AG09309 (cell line): ENCODE results near the gene CHRNA4.

Experiments
- DNase-seq: peaks from one replicate; pipeline ENCODE4 v3.0.0-alpha.2; 2010; ENCODE audit warnings: low read depth
- H3K4me3 ChIP-seq: 2 replicates; pipeline ENCODE4 v1.5.1; 2011; ENCODE audit warnings: mild to moderate bottlenecking, low read depth, low read length, moderate library complexity; ENCODE audit not compliant: control insufficient read depth
- CTCF ChIP-seq: IDR thresholded peaks from 2 replicates; pipeline ENCODE4 v1.5.1; 2011; ENCODE audit warnings: mild to moderate bottlenecking, low read depth, low read length, inconsistent platforms; ENCODE audit not compliant: insufficient read depth, control insufficient read depth; ENCODE audit errors: missing control alignments

Gene CHRNA4

GRCh38 chr20:63295018-63295417, 66.1 kb downstream of the CHRNA4 start:
- no peak for TF ChIP-seq CTCF
- H3K4me3 ChIP-seq: no peak overlapping the region
- no peak for DNase-seq

GRCh38 chr20:63294536-63294900, 66.6 kb downstream of the CHRNA4 start:
- TF ChIP-seq CTCF: no peak
- DNase-seq: no peak
- no peak overlapping the region for H3K4me3 ChIP-seq

- TF ChIP-seq CTCF: no peak
- no peak overlapping the region for H3K4me3 ChIP-seq
- DNase-seq: no peak
Measured at GRCh38 chr20:63293871-63294535, 67.1 kb downstream of the CHRNA4 start.

GRCh38 chr20:63293456-63293855, 67.7 kb downstream of the CHRNA4 start:
- no peak for TF ChIP-seq CTCF
- H3K4me3 ChIP-seq: no peak overlapping the region
- DNase-seq: no peak
